CD4-positive, alpha-beta T cell treated with Interleukin-6 at 100 ng/mL for 8 hours (primary cell): ENCODE results near the gene NEURL1B.
"Not testable (repeated sequence)": the region's sequence is repeated elsewhere in the genome, so short reads cannot be mapped to it uniquely, and the experiment has no call there.

Experiments
- DNase-seq: peaks from one replicate; pipeline ENCODE4 v3.0.0-alpha.2; 2020; ENCODE audit warnings: mixed read lengths, low spot score

The NEURL1B gene

DNA sequence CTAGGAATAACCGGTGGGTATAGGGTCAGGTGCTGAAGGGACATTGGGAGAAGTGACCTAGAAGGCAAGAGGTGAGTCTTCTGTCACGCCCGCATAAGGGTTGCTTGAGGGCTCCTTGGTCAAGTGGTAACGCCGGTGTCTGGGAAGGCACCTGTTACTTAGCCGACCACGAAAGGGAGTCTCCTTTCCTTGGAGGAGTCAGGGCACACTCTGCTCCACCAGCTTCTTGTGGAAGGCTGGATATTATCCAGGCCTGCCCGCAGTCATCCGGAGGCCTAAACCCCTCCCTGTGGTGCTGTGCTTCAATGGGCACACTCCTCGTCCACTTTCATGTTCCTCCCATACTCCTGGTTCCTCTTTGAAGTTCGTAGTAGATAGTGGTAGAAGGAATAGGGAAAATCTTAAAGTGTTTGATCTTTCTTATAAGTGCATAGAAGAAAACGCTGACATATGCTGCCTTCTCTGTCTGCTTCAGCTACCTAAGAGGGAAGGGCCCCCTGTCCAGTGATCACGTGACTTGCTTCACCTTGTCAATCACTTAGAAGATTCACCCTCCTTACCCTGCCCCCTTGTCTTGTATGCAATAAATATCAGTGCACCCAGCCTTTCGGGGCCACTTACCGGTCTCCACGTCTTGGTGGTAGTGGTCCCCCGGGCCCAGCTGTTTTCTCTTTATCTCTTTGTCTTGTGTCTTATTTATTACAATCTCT is 16.6 kb downstream of the NEURL1B start:
- not testable (repeated sequence) for DNase-seq

DNA sequence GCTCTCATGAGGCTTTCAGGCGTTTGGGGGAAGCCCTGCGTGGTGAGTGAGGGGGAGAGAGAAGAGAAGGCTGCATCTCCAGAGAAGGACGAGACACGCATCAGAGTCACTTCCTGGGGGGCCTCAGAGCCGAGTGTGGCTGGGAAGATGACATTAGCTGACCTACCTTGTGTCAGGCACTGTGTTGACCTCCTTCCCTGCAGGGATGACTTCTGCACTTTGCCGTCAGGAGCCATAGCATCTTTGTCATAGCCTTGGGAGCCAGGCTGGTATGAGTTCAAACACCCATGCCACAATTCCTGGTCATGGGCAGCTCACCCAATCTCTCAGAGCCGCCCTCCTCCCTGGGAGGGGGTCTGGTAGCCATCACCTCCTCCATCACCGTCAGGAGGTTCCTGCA is 17.3 kb downstream of the NEURL1B start:
- DNase-seq: no peak

- no peak for DNase-seq
Measured at GRCh38 chr5:172658961-172659501, 18.0 kb downstream of the NEURL1B start.

- DNase-seq: no peak
Measured at GRCh38 chr5:172659570-172659908, 18.5 kb downstream of the NEURL1B start.

DNA sequence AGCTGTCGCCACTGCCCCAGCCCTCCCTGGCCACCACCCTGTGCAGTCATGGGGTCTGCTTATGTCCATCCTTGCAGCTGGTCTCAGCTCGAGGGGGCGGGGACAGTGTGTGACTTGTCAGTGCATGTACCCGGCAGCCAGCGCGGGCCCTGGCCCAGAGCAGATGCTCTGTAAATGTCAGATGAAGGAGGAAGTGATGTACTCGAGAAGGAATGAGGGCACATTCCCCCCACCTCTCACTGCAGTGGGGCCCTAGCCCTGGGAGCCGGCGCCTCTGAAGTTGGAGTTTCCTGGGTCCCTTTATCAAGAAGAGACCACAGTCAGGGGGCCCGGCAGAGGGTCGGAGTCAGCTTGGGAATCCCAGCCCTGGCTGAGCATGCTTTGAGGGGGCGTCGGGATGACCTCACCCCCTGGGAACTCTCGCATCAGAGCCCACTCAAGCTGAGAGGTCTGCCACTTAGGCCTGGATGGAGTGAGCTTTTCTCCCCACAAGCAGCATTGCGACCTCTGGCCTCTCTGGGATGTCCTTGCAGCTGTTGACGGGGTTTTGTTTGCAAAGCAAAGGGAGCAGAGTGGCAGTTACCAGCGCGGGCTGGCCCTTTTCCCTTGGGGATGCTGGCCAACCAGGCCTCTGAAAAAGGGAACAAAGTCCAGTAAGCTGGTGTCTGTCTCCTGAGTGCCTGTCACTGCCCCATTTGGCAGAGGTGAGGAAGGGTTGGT is 19.0 kb downstream of the NEURL1B start:
- DNase-seq: no peak

GRCh38 chr5:172660974-172661373 is 19.9 kb downstream of the NEURL1B start:
- DNase-seq: no peak

- DNase-seq: no peak
Measured at GRCh38 chr5:172661526-172661925, 20.5 kb downstream of the NEURL1B start.

DNA sequence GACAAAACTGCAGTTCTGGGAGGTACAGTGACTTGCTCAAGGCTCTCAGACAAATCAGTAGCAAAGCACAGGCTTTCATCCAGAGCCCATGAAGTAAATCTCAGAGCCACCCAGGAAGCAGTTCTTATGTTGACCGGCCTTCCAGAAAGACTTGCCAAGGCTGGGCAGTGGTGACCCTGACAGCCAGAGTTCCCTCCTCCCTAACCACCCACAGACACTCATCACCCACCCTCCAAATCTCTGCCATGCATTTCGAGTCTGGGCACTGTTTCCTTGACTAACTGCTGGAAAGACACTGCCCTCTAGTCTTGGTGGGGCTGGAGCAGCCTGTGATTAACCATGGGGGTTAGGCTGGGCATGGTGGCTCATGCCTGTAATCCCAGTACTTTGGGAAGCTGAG is 21.5 kb downstream of the NEURL1B start:
- no peak for DNase-seq

DNA sequence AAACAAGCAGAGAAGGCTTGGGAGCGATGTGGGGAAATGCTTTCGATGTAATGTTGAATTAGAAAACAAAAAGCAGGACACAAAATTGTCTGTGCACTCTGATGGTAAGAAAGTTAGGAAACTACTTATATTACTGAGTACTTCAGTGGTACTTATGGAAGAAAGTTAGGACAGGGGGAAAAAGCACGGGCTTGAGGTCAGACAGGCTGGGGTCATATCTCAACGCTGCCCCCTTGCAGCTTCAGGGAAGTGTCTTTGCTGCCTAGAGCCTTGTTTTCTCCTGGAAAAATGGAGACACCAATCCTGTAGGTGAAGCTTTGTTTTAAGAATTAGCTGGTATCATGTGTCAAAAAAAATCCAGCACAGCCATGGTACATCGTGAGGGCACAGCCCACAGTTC is 23.0 kb downstream of the NEURL1B start:
- DNase-seq: no peak

DNA sequence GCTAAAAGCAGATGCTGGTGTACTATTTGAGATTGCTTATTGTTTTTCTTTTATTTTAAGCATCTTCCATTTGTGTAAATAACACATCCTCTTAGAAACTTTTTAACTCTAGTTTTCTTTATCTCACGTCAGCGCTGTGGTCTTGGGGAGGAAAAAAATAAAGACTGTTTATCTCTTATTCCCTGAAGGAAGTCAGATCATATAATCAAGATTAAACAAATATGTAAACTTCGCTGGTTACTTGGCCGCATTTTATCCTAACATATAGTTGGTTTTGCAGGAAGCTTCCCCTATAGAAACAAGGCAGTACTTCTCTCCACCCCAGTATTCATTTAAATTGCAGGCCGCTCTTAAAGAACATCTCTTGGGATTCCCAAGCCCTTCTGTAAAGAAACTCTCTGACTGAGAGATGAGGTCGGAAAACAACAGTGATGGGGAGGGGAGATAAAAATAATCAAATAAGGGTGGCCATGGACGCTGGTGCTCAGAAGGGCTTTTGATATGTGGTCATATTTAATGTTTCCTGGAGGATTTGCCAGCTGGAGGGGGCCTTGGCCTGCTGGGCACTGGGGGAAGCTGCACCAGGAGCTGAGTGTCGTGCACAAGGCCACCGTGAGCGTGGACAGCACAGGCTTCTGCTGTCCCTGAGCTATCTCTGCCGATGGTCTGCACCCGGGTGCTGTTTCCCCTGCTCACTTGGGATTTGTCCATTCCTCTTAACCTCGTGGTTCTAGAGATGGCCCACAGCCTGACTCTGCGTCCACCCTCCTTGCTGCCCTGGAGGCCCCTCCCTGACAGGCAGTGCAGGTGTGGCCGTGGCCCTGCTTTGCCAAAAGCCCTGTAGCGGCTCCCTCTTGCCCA is 23.8 kb downstream of the NEURL1B start:
- no peak for DNase-seq

GRCh38 chr5:172666251-172666650 is 25.2 kb downstream of the NEURL1B start:
- DNase-seq: no peak

- DNase-seq: no peak
Measured at GRCh38 chr5:172667786-172668593, 26.9 kb downstream of the NEURL1B start.

- DNase-seq: no peak
Measured at GRCh38 chr5:172668594-172669071, 27.6 kb downstream of the NEURL1B start.

- no peak for DNase-seq
Measured at GRCh38 chr5:172669386-172670004, 28.4 kb downstream of the NEURL1B start.

DNA sequence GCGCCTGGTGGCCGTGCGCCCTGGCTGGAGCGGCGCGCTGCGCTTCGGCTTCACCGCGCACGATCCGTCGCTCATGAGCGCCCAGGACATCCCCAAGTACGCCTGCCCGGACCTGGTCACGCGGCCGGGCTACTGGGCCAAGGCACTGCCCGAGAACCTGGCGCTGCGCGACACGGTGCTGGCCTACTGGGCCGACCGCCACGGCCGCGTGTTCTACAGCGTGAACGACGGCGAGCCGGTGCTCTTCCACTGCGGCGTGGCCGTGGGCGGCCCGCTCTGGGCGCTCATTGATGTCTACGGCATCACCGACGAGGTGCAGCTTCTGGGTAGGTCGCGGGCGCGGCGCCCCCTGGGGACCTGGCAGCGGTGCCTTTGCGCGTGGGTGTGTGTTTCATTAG is 28.9 kb downstream of the NEURL1B start:
- no peak for DNase-seq

DNA sequence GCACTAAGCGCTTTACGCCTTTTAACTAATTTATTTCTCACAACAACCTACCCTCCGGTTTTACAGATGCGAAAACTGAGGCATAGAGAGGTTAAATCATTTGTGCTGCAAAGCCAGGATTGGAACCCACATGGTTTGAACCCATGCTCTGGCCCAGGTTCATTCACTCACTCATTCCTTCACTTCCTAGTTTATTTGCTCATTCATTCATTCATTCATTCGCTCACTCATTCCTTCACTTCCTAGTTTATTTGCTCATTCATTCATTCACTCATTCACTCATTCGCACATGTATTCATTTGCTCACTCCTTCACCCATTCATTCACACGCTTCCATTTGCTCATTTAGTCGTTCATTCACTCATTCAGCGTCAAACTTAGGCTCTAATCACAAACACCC is 29.4 kb downstream of the NEURL1B start:
- DNase-seq: no peak

DNA sequence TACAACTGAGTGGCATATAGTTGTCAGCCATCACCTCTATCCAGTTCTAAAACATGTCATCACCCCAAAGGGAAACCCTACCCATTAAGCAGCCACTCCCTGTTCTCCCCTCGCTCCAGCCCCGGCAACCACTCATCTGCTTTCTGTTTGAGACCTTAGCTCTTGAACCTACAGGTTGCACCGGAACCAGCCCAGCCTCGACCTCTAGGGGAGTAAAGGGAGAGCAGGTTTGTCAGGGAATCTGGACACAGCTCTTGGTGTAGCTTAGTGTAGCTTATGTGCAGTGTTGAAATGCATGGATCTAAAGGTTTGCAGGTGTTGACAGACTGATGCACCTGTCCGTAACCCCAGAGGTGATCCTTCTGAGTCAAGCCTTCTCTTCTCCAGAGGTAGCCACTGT is 30.0 kb downstream of the NEURL1B start:
- DNase-seq: no peak

DNA sequence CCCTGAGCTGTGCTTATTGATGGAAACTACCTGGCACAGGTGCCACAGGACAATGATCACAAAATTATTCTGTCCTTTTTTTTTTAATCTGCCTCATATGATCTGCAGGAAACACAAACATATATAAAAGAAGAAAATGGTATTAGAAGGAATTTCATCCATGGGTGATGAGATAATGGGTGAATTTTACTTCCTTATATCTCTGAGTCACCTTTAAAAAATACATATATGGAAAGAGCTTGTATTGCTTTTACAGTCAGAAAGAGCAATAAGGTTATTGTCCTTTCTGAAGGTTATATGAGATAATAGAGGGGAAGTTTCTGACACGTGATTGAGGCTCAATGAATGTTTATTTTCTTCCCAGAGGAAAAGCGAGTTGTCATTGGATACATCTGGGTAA is 31.6 kb downstream of the NEURL1B start:
- no peak for DNase-seq

- DNase-seq: no peak
Measured at GRCh38 chr5:172674155-172674554, 33.1 kb downstream of the NEURL1B start.

GRCh38 chr5:172676914-172677475 is 35.9 kb downstream of the NEURL1B start:
- DNase-seq: no peak

- not testable (repeated sequence) for DNase-seq
Measured at GRCh38 chr5:172678362-172678874, 37.4 kb downstream of the NEURL1B start.
